IPS-18a (cell line): ENCODE results near the gene RUSC2.

ENCODE experiments used
- H3K27ac ChIP-seq: one replicate; pipeline ENCODE4 v1.5.1; 2013; ENCODE audit warnings: low read length
- H3K27me3 ChIP-seq: one replicate; pipeline ENCODE4 v1.6.1; 2013; ENCODE audit warnings: mild to moderate bottlenecking, low read length; ENCODE audit not compliant: control insufficient read depth, insufficient read depth
- H3K36me3 ChIP-seq: one replicate; pipeline ENCODE4 v1.6.1; 2013; ENCODE audit warnings: low read depth, low read length; ENCODE audit not compliant: control insufficient read depth
- H3K4me1 ChIP-seq: one replicate; pipeline ENCODE4 v1.6.1; 2013; ENCODE audit warnings: low read depth, low read length; ENCODE audit not compliant: control insufficient read depth
- H3K4me3 ChIP-seq: one replicate; pipeline ENCODE4 v1.5.1; 2013; ENCODE audit warnings: low read length
- H3K9ac ChIP-seq: one replicate; pipeline ENCODE4 v1.6.1; 2013; ENCODE audit warnings: mild to moderate bottlenecking, low read length, moderate library complexity
- H3K9me3 ChIP-seq: one replicate; pipeline ENCODE4 v1.6.1; 2013; ENCODE audit warnings: low read depth, low read length; ENCODE audit not compliant: control insufficient read depth

The RUSC2 gene

GRCh38 chr9:35499029-35499700, 9.3 kb downstream of the RUSC2 start:
- Histone ChIP-seq H3K27ac (no peak overlapping the region), H3K4me3 (no peak overlapping the region), H3K36me3 (no peaks in the 10 kb centered on the region), H3K9me3 (no peaks in the 10 kb centered on the region), H3K9ac (no peak overlapping the region), H3K27me3 (no peaks in the 10 kb centered on the region), H3K4me1 (no peaks in the 10 kb centered on the region)

GRCh38 chr9:35499701-35500030, 9.8 kb downstream of the RUSC2 start:
- Histone ChIP-seq H3K9ac (no peak overlapping the region), H3K9me3 (no peaks in the 10 kb centered on the region), H3K4me3 (no peak overlapping the region), H3K4me1 (no peaks in the 10 kb centered on the region), H3K36me3 (no peaks in the 10 kb centered on the region), H3K27ac (no peak overlapping the region), H3K27me3 (no peaks in the 10 kb centered on the region)

- Histone ChIP-seq H3K4me3 (no peak overlapping the region), H3K27ac (no peak overlapping the region), H3K27me3 (no peaks in the 10 kb centered on the region), H3K9ac (no peak overlapping the region), H3K9me3 (no peaks in the 10 kb centered on the region), H3K36me3 (no peaks in the 10 kb centered on the region), H3K4me1 (no peaks in the 10 kb centered on the region)
These were observed 10.3 kb downstream of the RUSC2 start for GRCh38 chr9:35500130-35500748.

GRCh38 chr9:35501946-35502345, 12.0 kb downstream of the RUSC2 start:
- H3K27ac ChIP-seq, result no peak overlapping the region
- H3K4me1 ChIP-seq, result no peaks in the 10 kb centered on the region
- no peaks in the 10 kb centered on the region for H3K27me3 ChIP-seq
- H3K4me3 ChIP-seq, result no peak overlapping the region
- no peaks in the 10 kb centered on the region for H3K36me3 ChIP-seq
- no peaks in the 10 kb centered on the region for H3K9me3 ChIP-seq
- no peak overlapping the region for H3K9ac ChIP-seq

GRCh38 chr9:35506359-35506758, 16.4 kb downstream of the RUSC2 start:
- H3K9me3 ChIP-seq, result no peaks in the 10 kb centered on the region
- H3K36me3 ChIP-seq, result no peaks in the 10 kb centered on the region
- no peak overlapping the region for H3K27ac ChIP-seq

GRCh38 chr9:35508069-35508468, 18.2 kb downstream of the RUSC2 start:
- no peaks in the 10 kb centered on the region for H3K36me3 ChIP-seq
- no peaks in the 10 kb centered on the region for H3K4me1 ChIP-seq
- no peak overlapping the region for H3K27ac ChIP-seq
- no peaks in the 10 kb centered on the region for H3K27me3 ChIP-seq
- H3K9ac ChIP-seq, result no peak overlapping the region
- no peak overlapping the region for H3K4me3 ChIP-seq
- no peaks in the 10 kb centered on the region for H3K9me3 ChIP-seq

More at GRCh38 chr9:35506359-35506758, 16.4 kb downstream of the RUSC2 start:
- no peak overlapping the region for H3K4me3 ChIP-seq
- H3K4me1 ChIP-seq, result no peaks in the 10 kb centered on the region
- no peaks in the 10 kb centered on the region for H3K27me3 ChIP-seq
- H3K9ac ChIP-seq, result no peak overlapping the region

- no peak overlapping the region for H3K27ac ChIP-seq
- H3K4me3 ChIP-seq, result no peak overlapping the region
These were observed 20.5 kb downstream of the RUSC2 start for GRCh38 chr9:35510383-35510753.

GRCh38 chr9:35510754-35511428, 21.0 kb downstream of the RUSC2 start:
- no peaks in the 10 kb centered on the region for H3K27me3 ChIP-seq
- no peak overlapping the region for H3K27ac ChIP-seq
- no peak overlapping the region for H3K4me3 ChIP-seq
- H3K9ac ChIP-seq, result no peak overlapping the region
- H3K9me3 ChIP-seq, result no peaks in the 10 kb centered on the region
- H3K36me3 ChIP-seq, result no peaks in the 10 kb centered on the region
- H3K4me1 ChIP-seq, result no peaks in the 10 kb centered on the region

More at GRCh38 chr9:35510383-35510753, 20.5 kb downstream of the RUSC2 start:
- H3K36me3 ChIP-seq, result no peaks in the 10 kb centered on the region
- no peaks in the 10 kb centered on the region for H3K27me3 ChIP-seq
- no peak overlapping the region for H3K9ac ChIP-seq
- H3K9me3 ChIP-seq, result no peaks in the 10 kb centered on the region
- no peaks in the 10 kb centered on the region for H3K4me1 ChIP-seq

GRCh38 chr9:35511453-35511852, 21.5 kb downstream of the RUSC2 start:
- Histone ChIP-seq H3K9ac (no peak overlapping the region), H3K4me3 (no peak overlapping the region), H3K4me1 (peaks cover 3% of the 10 kb centered on the region), H3K27me3 (no peaks in the 10 kb centered on the region), H3K36me3 (no peaks in the 10 kb centered on the region), H3K27ac (no peak overlapping the region), H3K9me3 (no peaks in the 10 kb centered on the region)

- H3K4me1 ChIP-seq, result peaks cover 34% of the 10 kb centered on the region
- H3K36me3 ChIP-seq, result no peaks in the 10 kb centered on the region
- no peaks in the 10 kb centered on the region for H3K9me3 ChIP-seq
- no peak overlapping the region for H3K9ac ChIP-seq
- H3K4me3 ChIP-seq, result no peak overlapping the region
- no peaks in the 10 kb centered on the region for H3K27me3 ChIP-seq
- no peak overlapping the region for H3K27ac ChIP-seq
These were observed 25.9 kb downstream of the RUSC2 start for GRCh38 chr9:35515766-35516165.

GRCh38 chr9:35516479-35516878, 26.6 kb downstream of the RUSC2 start:
- Histone ChIP-seq H3K36me3 (no peaks in the 10 kb centered on the region), H3K9me3 (no peaks in the 10 kb centered on the region), H3K9ac (no peak overlapping the region), H3K4me1 (peaks cover 34% of the 10 kb centered on the region), H3K27me3 (no peaks in the 10 kb centered on the region), H3K4me3 (no peak overlapping the region), H3K27ac (no peak overlapping the region)

GRCh38 chr9:35517131-35517530, 27.2 kb downstream of the RUSC2 start:
- Histone ChIP-seq H3K36me3 (no peaks in the 10 kb centered on the region), H3K27ac (no peak overlapping the region), H3K4me1 (peaks cover 34% of the 10 kb centered on the region), H3K9me3 (no peaks in the 10 kb centered on the region), H3K9ac (no peak overlapping the region), H3K4me3 (no peak overlapping the region), H3K27me3 (no peaks in the 10 kb centered on the region)
